Eye (tissue), 1 donor: ENCODE data around the gene MAN1B1.
A peak's percentile ranks its signal among the peaks of the same experiment; 100 is the strongest.
"Not testable (repeated sequence)": the region's sequence is repeated elsewhere in the genome, so short reads cannot be mapped to it uniquely, and the experiment has no call there.

ENCODE experiments used
- DNase-seq: peaks from one replicate; pipeline ENCODE4 v3.0.0-alpha.2; 2015

Gene MAN1B1

GRCh38 chr9:137052998-137053943 lies 33.5 kb upstream of the MAN1B1 start:
- peak; percentile 42 for DNase-seq

DNA sequence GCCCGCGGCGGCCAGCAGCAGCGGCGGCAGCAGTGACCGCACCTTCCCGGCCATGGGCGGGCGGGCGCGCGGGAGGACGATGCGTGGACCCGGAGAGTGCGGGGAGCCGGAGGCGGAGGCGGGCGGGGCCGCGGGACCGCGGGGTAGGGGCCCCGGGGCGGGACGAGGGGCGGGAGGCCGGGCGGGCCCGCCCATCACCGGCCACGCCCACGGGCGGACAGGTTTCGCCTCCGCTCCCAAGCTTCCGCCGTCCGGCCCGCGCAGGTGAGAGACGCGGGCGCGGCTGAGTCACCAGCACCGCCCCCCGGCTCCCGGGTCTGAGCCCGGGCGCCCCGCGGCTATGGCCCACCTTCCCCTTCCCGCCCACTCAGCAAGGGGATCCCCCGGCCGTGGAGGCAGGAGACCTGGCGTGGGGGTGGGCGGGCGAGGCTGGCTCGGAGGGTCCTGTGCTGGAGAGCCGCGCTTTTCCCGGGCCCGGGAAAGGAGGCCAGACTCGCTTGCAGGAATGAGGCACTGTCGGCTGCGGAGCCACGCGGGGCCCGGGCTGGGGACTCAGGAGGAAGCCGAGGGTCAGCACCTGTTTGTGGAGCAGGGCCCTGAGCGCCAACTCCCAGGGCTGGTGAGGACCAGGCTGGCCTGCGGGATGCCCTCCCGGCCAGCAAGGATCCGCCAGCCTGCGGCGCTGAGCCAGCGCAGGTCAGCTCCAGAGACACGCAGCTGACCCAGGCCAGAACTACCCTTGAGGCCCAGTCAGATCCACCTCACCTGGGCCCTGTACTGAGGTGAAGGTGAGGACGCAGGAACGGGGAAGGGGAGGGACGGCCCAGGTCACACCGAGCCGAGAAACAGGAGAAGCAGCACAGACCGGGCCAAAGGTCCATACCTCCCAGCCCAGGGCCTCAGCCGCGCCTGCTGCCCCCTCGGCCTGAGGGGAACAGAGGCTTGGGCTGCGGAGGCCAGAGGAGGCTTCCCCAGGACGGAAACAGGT lies 32.5 kb upstream of the MAN1B1 start, which contains the start of gene ENTPD2:
Gene ENTPD2 (minus strand): TSS at position 118 of the 988 bp plus-strand sequence. CDS start 64 bp downstream, at position 54.
- no peak for DNase-seq

DNA sequence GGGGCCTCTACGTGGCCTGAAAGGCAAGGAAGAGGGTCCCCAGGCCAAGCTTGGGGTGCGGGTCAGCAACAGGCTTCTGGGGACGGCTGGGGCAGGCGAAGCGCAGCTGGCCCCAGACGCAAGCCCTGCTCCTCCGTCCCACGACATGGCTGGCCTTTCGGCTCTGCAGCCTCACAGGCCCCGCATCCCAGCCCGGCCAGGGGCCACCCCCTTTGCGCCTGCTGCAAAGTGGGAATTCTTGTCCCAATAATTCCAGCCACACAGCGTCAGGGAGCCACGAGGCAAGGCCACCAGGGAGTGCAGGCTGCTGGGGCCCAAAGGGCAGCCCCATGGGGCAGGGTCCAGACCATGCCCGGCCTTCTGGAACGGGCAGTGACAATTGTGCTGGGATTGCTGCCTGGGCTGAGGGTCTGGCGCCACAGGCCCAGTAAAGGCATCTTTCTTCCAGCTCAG lies 31.8 kb upstream of the MAN1B1 start:
- no peak for DNase-seq

GRCh38 chr9:137055385-137056364 lies 31.1 kb upstream of the MAN1B1 start:
- DNase-seq: peak; percentile 81

- DNase-seq: no peak
Measured at GRCh38 chr9:137056739-137057415, 29.9 kb upstream of the MAN1B1 start.

- no peak for DNase-seq
Measured at GRCh38 chr9:137057545-137057944, 29.2 kb upstream of the MAN1B1 start.

DNA sequence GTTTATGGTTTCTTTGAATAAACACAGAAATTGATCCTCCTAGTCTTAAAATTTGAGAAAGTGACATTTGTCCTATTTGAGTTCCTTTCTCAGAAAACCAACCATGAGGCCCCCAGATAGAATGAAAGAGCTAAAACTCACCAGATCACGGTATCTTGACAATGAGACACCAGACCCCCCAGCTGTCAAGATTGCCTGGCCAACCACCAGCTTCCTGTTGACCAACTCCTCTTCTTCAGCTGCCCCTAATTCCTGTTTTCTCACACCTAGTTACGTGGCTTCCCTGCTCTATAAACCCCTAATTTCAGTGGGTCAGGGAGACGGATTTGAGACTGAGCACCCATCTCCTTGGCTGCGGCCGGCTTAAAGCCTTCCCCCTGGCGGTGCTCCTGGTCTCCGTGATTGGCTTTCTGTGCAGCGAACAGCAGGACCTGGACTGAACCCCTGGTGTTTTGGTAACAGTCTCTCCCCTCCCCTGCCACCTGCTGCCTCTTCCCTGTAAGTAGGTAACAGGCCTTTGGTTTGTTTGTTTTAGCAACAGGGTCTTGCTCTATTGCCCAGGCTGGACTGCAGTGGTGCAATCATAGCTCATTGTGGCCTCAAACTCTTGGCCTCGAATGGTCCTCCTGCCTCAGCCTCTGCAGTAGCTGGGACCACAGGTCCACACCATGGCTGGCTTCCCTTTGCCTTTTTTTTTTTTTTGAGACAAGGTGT lies 28.1 kb upstream of the MAN1B1 start:
- no peak for DNase-seq

DNA sequence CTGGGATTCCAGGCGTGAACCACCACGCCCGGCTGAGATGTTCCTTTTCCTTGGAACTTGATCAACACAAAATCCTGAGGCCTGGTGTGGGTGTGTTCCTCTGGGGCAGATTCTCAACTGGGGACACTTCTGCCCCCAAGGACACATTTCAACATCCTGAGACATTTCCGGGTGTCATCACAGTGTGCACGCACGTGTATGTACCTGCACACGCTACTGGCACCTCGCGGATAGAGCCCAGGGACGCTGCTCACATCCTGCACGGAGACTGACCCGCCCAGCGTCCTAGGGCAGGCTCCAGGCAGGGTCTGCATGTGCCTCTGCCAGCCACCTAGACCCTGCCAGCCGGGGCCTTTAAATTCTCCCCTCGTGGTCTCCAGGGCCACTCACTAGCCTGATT lies 24.4 kb upstream of the MAN1B1 start:
- DNase-seq: no peak

DNA sequence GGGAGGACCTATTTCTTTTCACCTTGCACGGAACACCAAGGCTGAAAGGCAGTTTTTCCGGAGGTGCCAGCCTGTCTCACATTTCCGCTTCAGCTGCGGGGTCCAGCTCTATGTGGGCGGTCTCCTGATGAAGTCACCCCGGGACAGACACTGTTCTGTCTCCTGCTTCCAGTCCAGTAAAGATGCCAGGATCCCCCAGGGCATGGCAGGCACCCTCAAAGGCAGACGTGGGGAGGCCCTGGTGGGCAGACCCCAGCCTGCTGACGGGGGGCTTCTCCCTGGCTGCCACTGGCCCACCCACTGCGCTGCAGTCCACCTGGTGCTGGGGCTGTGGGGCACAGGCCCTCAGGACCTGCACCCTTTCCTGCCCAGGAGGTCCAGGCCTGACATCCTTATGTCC lies 24.0 kb upstream of the MAN1B1 start:
- DNase-seq: not testable (repeated sequence)

GRCh38 chr9:137063311-137064026 lies 23.3 kb upstream of the MAN1B1 start:
- DNase-seq: no peak

DNA sequence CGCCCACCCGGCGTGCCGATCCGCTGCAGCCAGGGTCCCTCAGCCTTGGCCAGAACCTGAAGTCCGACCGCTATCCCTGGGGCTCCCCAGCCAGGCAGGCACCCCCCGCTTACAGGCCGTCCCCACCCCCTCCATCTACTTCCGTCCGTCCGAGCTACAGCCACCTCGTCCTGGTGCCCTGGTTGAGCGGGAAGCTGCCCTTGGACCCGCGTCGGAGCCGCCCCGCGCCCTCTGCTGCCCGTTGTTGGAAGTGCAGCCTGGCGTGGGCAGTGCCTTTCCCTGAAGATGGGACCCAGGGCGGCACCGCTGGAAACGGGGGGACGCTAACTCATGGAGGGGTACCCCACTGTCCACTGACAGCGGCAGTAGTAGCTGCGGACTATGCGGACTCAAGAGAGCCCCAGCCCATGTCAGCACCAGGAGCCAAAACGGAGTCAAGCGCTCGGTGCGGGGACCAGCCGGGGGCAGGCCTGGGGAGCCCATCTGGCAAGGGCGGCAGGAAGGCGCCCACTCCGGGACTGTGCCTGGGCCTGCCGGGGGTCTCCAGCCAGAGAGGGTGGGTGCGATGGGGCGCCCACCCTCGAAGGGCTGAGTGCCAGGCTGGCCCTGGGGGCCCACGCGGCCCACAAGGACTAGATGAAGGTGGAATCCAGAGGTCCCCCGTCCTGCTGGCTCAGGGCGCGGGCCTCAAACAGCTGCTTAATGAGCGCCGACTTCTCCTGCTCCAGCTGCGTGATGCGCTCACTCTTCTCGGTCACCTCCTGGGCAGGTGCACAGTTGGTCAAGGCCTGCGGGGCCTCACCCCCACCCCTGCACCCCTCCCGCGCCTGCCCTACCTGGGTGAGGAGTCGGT lies 22.5 kb upstream of the MAN1B1 start:
- peak; percentile 82 for DNase-seq

DNA sequence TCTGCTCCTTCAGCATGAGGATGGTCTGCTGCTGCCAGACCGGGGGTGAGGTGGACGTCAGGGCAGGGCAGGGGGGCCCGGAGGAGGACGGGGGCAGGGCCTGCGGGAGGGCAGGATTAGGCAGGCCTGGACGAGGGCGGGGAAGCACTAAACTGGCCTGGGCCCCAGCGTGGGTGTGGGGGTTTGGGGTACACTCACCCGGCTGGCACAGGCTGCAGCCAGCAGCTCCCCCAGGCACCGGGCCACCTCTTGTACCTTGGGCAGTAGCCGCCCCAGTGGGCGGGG lies 22.0 kb upstream of the MAN1B1 start:
- DNase-seq: no peak

GRCh38 chr9:137065336-137065967 lies 21.3 kb upstream of the MAN1B1 start:
- DNase-seq: no peak

GRCh38 chr9:137066096-137066861 lies 20.5 kb upstream of the MAN1B1 start:
- DNase-seq: no peak

DNA sequence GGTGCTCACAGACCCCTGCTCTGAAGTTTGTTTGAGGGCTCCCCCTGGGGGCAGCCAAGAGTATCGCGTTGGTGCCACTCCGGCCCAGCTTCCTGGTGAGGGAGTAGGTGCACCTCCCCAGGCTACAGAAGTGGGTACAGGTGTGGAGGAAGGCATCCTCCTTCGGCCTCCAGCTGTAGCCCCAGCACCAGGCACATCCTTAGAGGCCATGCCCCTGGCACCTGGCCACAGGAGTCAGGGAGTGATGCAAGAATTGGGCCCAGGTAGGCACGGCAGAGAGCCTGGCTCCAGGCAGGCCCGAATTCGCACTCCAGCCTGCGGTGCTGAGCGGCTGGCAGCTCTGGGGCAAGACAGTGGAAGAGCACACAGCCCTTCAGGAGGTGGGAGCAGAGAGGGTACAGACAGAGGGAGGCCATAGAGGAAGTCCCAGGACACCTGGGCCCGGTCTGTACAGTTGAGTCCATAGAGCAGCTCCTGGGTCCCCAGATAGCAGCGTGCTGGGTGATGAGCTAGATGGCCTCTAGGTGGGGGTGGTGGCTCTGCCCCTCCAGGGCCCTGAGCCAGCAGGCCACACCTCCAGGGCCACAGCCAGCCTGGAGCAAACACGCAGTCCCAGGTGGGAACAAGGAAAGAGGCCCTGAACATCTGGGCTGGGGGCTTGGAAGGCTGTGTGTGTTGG lies 18.8 kb upstream of the MAN1B1 start:
- peak; percentile 89 for DNase-seq

GRCh38 chr9:137068539-137069507 lies 18.0 kb upstream of the MAN1B1 start:
- no peak for DNase-seq
